Spleen (tissue), 7 donors: ENCODE results near the gene CPD.

ENCODE experiments used
- CTCF ChIP-seq, 11 experiments: fragments of 200-600 bp in 7 of 11; fragments of 450-650 bp in 4 of 11; sonication (generic) in 4 of 11; IDR thresholded peaks in 8 of 11; conservative IDR thresholded peaks in 3 of 11; 1 replicate in 7 of 11; 2 replicates in 4 of 11; pipeline versions ENCODE4 v1.4.0 to v1.8.0; 2016 to 2021; ENCODE audit warnings: antibody characterized with exemption in 11 of 11, inconsistent platforms in 4 of 11, mild to moderate bottlenecking in 1 of 11
- POLR2A ChIP-seq, 3 donors: fragments of 450-650 bp; IDR thresholded peaks; one replicate each; pipeline ENCODE4 v1.5.1; 2017; ENCODE audit warnings: antibody characterized with exemption in 3 of 3, mild to moderate bottlenecking in 1 of 3
- POLR2AphosphoS5 ChIP-seq, 3 donors: sonication (generic); formaldehyde crosslinking; IDR thresholded peaks; one replicate each; pipeline ENCODE4 v1.5.1; 2017; ENCODE audit warnings: antibody characterized with exemption in 3 of 3
- donor health status: DM: no; HTN: no; CAD: no; lungs with moderate emphysema.
- donor health status: DM: no; HTN: no; CAD: no.
- donor health status: DM: no; HTN: no; CAD: no.

- TF ChIP-seq CTCF (IDR thresholded peaks at IDR 0.05 in 8 of 11, conservative IDR thresholded peaks at IDR 0.05 in 3 of 11): no peak
- no peak for TF ChIP-seq POLR2AphosphoS5 (IDR thresholded peaks at IDR 0.05)
- no peak for TF ChIP-seq POLR2A (IDR thresholded peaks at IDR 0.05)
Measured at GRCh38 chr17:30343796-30344195, 34.9 kb upstream of the CPD start.
